DOHH2 (cell line): ENCODE results near the gene VWF.

Experiments used
- H3F3A ChIP-seq: fragments of 200-600 bp; sonication (generic), shearing (Covaris generic); 2 replicates; pipeline ENCODE4 v1.6.0; 2016; ENCODE audit warnings: antibody characterized with exemption, mild to moderate bottlenecking; ENCODE audit not compliant: control insufficient read depth, insufficient read depth
- H3K27ac ChIP-seq: fragments of 200-600 bp; sonication (generic); 2 replicates; pipeline ENCODE4 v1.5.1; 2014; ENCODE audit warnings: low read depth, mild to moderate bottlenecking, low read length, moderate library complexity
- H3K27me3 ChIP-seq: fragments of 200-600 bp; sonication (generic); 2 replicates; pipeline ENCODE4 v1.6.1; 2014; ENCODE audit warnings: mild to moderate bottlenecking, low read length, mixed read lengths; ENCODE audit not compliant: control insufficient read depth
- H3K36me3 ChIP-seq: fragments of 200-600 bp; sonication (generic); 2 replicates; pipeline ENCODE4 v1.6.1; 2014; ENCODE audit warnings: mild to moderate bottlenecking, low read length, moderate library complexity, mixed read lengths; ENCODE audit not compliant: control insufficient read depth
- H3K4me1 ChIP-seq: fragments of 200-600 bp; sonication (generic); 2 replicates; pipeline ENCODE4 v1.6.1; 2014; ENCODE audit warnings: mild to moderate bottlenecking, low read length, mixed read lengths; ENCODE audit not compliant: control insufficient read depth
- H3K4me2 ChIP-seq: fragments of 200-600 bp; sonication (generic); 2 replicates; pipeline ENCODE4 v1.6.0; 2014; ENCODE audit warnings: mild to moderate bottlenecking, low read length, moderate library complexity
- H3K4me3 ChIP-seq: fragments of 200-600 bp; sonication (generic); 2 replicates; pipeline ENCODE4 v1.5.1; 2014; ENCODE audit warnings: mild to moderate bottlenecking, low read length, mixed read lengths
- H3K79me2 ChIP-seq: fragments of 200-600 bp; sonication (generic); 2 replicates; pipeline ENCODE4 v1.6.1; 2014; ENCODE audit warnings: mild to moderate bottlenecking, low read length, mixed read lengths; ENCODE audit not compliant: control insufficient read depth
- H3K9me2 ChIP-seq: fragments of 200-600 bp; sonication (generic); replicated peaks from 2 replicates; pipeline ENCODE4 v1.6.1; 2014; ENCODE audit warnings: mild to moderate bottlenecking, low read length, mixed read lengths; ENCODE audit not compliant: control insufficient read depth
- H3K9me3 ChIP-seq: fragments of 200-600 bp; sonication (generic); 2 replicates; pipeline ENCODE4 v1.6.1; 2014; ENCODE audit warnings: antibody characterized with exemption, low read length, mixed read lengths; ENCODE audit not compliant: control insufficient read depth, insufficient read depth
- H4K20me1 ChIP-seq: fragments of 200-600 bp; sonication (generic); 2 replicates; pipeline ENCODE4 v1.6.0; 2014; ENCODE audit warnings: low read depth, mild to moderate bottlenecking, antibody characterized with exemption, low read length, moderate library complexity; ENCODE audit not compliant: control insufficient read depth, insufficient read depth
- CTCF ChIP-seq: fragments of 200-600 bp; sonication (generic); IDR thresholded peaks from one replicate; pipeline ENCODE4 v1.5.1; 2014; ENCODE audit warnings: antibody characterized with exemption, mild to moderate bottlenecking, low read depth, low read length; ENCODE audit not compliant: poor library complexity, severe bottlenecking
- EZH2phosphoT487 ChIP-seq: fragments of 200-600 bp; sonication (generic); IDR thresholded peaks from 2 replicates; pipeline ENCODE4 v1.6.1; 2017; ENCODE audit warnings: borderline replicate concordance, mild to moderate bottlenecking, antibody characterized with exemption, low read length, moderate library complexity, mixed read lengths

Gene VWF

GRCh38 chr12:6042446-6042845 is 82.0 kb downstream of the VWF start:
- TF ChIP-seq EZH2phosphoT487 (no peak), CTCF (no peak)
- Histone ChIP-seq H3K27me3 (peaks cover 4% of the 10 kb centered on the region; the same call in 1 of the 2 replicates), H3K79me2 (no peaks in the 10 kb centered on the region), H3K4me3 (no peak overlapping the region), H3K9me2 (no peaks in the 10 kb centered on the region), H3F3A (no peaks in the 10 kb centered on the region), H3K9me3 (no peaks in the 10 kb centered on the region), H3K4me1 (no peaks in the 10 kb centered on the region), H3K27ac (no peak overlapping the region), H3K36me3 (no peaks in the 10 kb centered on the region), H3K4me2 (no peak overlapping the region), H4K20me1 (no peaks in the 10 kb centered on the region)

GRCh38 chr12:6041891-6042290 is 82.6 kb downstream of the VWF start:
- no peaks in the 10 kb centered on the region for H3K36me3 ChIP-seq
- no peak for TF ChIP-seq EZH2phosphoT487
- H3K4me3 ChIP-seq: no peak overlapping the region
- peaks cover 2% of the 10 kb centered on the region; the same call in 1 of the 2 replicates for H3K27me3 ChIP-seq
- no peaks in the 10 kb centered on the region for H3K9me2 ChIP-seq
- H3K27ac ChIP-seq: no peak overlapping the region
- H3K4me2 ChIP-seq: no peak overlapping the region
- no peaks in the 10 kb centered on the region for H3K79me2 ChIP-seq
- no peaks in the 10 kb centered on the region for H4K20me1 ChIP-seq
- no peaks in the 10 kb centered on the region for H3F3A ChIP-seq
- H3K9me3 ChIP-seq: no peaks in the 10 kb centered on the region
- no peaks in the 10 kb centered on the region for H3K4me1 ChIP-seq

GRCh38 chr12:6040815-6041214 is 83.7 kb downstream of the VWF start:
- Histone ChIP-seq H3K27me3 (peaks cover 2% of the 10 kb centered on the region; the same call in 1 of the 2 replicates), H3F3A (no peaks in the 10 kb centered on the region), H3K9me2 (no peaks in the 10 kb centered on the region), H3K79me2 (no peaks in the 10 kb centered on the region), H3K36me3 (no peaks in the 10 kb centered on the region), H3K4me3 (no peak overlapping the region), H3K27ac (no peak overlapping the region), H3K4me1 (no peaks in the 10 kb centered on the region), H3K9me3 (no peaks in the 10 kb centered on the region), H3K4me2 (no peak overlapping the region), H4K20me1 (no peaks in the 10 kb centered on the region)
- TF ChIP-seq CTCF: no peak
- no peak for TF ChIP-seq EZH2phosphoT487

- Histone ChIP-seq H3K9me3 (no peaks in the 10 kb centered on the region), H4K20me1 (no peaks in the 10 kb centered on the region), H3F3A (no peaks in the 10 kb centered on the region), H3K27ac (no peak overlapping the region), H3K4me3 (no peak overlapping the region), H3K79me2 (no peaks in the 10 kb centered on the region), H3K27me3 (no peaks in the 10 kb centered on the region), H3K4me1 (no peaks in the 10 kb centered on the region), H3K9me2 (no peaks in the 10 kb centered on the region), H3K36me3 (no peaks in the 10 kb centered on the region), H3K4me2 (no peak overlapping the region)
- TF ChIP-seq EZH2phosphoT487 (no peak), CTCF (peak; percentile 79)
These were observed 84.4 kb downstream of the VWF start for GRCh38 chr12:6039894-6040601.
